Spleen (tissue), 7 donors: ENCODE results near the gene PXK.

Experiments used
- CTCF ChIP-seq, 11 experiments: fragments of 200-600 bp in 7 of 11; fragments of 450-650 bp in 4 of 11; sonication (generic) in 4 of 11; IDR thresholded peaks in 8 of 11; conservative IDR thresholded peaks in 3 of 11; 1 replicate in 7 of 11; 2 replicates in 4 of 11; pipeline versions ENCODE4 v1.4.0 to v1.8.0; 2016 to 2021; ENCODE audit warnings: antibody characterized with exemption in 11 of 11, inconsistent platforms in 4 of 11, mild to moderate bottlenecking in 1 of 11
- POLR2A ChIP-seq, 3 donors: fragments of 450-650 bp; IDR thresholded peaks; one replicate each; pipeline ENCODE4 v1.5.1; 2017; ENCODE audit warnings: antibody characterized with exemption in 3 of 3, mild to moderate bottlenecking in 1 of 3
- POLR2AphosphoS5 ChIP-seq, 3 donors: sonication (generic); formaldehyde crosslinking; IDR thresholded peaks; one replicate each; pipeline ENCODE4 v1.5.1; 2017; ENCODE audit warnings: antibody characterized with exemption in 3 of 3
- donor health status: DM: no; HTN: no; CAD: no; lungs with moderate emphysema.
- donor health status: DM: no; HTN: no; CAD: no.
- donor health status: DM: no; HTN: no; CAD: no.

- TF ChIP-seq CTCF (IDR thresholded peaks at IDR 0.05 in 8 of 11, conservative IDR thresholded peaks at IDR 0.05 in 3 of 11), result no peak
- TF ChIP-seq POLR2AphosphoS5 (IDR thresholded peaks at IDR 0.05), result no peak
- no peak for TF ChIP-seq POLR2A (IDR thresholded peaks at IDR 0.05)
Measured at GRCh38 chr3:58387650-58388546, 55.2 kb downstream of the PXK start.
